GM12864 (cell line): ENCODE data around the gene C1orf174.

ENCODE experiments used
- DNase-seq: peaks from one replicate; pipeline ENCODE4 v3.0.0-alpha.2; 2011; ENCODE audit warnings: low read depth
- H3K4me3 ChIP-seq: 2 replicates; pipeline ENCODE4 v1.5.1; 2011; ENCODE audit warnings: mild to moderate bottlenecking, low read depth, low read length, control low read depth
- CTCF ChIP-seq: IDR thresholded peaks from 2 replicates; pipeline ENCODE4 v1.5.1; 2011; ENCODE audit warnings: low read depth, mild to moderate bottlenecking, moderate library complexity, low read length, control low read depth, inconsistent platforms; ENCODE audit errors: missing control alignments

The C1orf174 gene

DNA sequence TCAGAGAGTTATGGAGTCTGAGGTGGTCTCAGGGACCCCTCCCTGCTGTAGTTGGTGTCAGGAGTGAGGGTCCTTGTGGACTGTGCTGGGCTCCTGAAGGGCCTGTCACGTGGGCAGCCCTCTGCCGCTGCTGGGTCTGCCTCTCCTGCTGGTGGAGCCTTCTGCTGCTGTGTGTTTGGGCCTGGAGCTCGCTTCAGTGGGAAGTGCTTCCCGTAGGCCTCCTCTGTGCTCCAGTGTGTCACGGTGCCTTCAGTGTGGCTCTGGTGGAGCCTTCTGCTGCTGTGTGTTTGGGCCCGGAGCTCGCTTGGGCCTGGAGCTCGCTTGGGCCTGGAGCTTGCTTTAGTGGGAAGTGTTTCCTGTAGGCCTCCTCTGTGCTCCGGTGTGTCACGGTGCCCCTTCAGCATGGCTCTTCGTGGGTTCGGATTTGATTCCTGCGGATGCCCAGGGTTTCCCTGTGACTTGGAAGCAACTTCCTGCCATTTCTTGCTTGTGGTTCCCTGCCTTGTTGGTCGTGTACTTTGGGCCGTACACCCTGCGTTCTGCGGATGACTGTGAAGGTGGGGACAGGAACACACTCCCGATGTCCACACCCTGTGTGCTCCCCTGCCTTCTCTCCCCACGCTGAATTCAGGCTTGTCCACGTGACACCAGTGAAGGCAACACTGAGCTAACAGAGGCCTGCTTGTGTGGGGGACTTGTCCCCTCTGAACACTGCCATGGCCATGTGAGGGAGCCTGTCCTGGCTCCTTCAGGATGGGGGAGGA, 19.5 kb downstream of the C1orf174 start:
- DNase-seq = no peak
- H3K4me3 ChIP-seq = no peak overlapping the region
- no peak for TF ChIP-seq CTCF

- TF ChIP-seq CTCF = no peak
- DNase-seq = no peak
- H3K4me3 ChIP-seq = no peak overlapping the region
These were observed 20.2 kb downstream of the C1orf174 start for GRCh38 chr1:3879787-3880428.

DNA sequence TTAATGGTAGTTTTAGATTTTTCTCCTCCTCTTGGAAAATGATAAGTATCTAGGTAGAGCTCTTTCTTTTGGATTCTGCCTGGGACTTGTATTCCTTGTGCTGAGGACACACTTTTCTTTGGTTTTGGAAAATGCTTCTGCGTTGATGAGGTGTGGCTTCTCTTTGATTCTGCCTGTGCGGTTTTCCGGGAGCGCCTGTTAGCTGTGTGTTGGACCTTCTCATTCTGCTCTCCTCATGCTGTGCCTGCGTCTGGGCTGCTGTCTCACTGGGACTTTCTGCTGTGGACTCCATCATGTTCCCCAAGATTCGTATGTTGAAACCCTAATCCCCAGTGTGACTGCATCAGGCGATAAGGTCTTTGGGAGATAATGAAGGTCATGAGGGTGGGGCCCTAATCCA, 21.0 kb downstream of the C1orf174 start:
- no peak for TF ChIP-seq CTCF
- H3K4me3 ChIP-seq = no peak overlapping the region

GRCh38 chr1:3876716-3877115, 23.4 kb downstream of the C1orf174 start:
- no peak overlapping the region for H3K4me3 ChIP-seq
- TF ChIP-seq CTCF = no peak
- DNase-seq = no peak

More for the DNA sequence above, 21.0 kb downstream of the C1orf174 start:
- DNase-seq = no peak

- TF ChIP-seq CTCF = no peak
- DNase-seq = no peak
- no peak overlapping the region for H3K4me3 ChIP-seq
These were observed 25.3 kb downstream of the C1orf174 start for GRCh38 chr1:3874736-3875135.

DNA sequence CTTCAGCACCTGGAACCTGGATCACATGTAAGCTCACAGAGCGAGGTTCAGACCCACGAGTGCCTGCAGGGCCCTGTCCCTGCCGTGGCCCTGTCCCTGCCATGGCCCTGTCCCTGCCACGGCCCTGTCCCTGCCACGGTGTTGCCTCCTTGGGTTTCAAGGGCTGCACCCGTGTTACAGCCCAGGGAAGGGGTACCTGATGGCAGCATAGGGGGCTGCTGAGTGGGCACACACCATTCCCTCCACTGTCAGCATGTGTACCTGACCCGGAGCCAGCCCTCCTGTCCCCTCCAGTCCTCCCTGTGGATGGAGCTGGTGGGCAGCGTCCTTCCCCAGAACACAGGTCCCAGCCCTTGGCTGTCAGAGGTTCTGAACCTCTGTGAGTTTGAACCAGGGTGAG, 27.5 kb downstream of the C1orf174 start:
- no peak for TF ChIP-seq CTCF
- H3K4me3 ChIP-seq = no peak overlapping the region
- DNase-seq = no peak

DNA sequence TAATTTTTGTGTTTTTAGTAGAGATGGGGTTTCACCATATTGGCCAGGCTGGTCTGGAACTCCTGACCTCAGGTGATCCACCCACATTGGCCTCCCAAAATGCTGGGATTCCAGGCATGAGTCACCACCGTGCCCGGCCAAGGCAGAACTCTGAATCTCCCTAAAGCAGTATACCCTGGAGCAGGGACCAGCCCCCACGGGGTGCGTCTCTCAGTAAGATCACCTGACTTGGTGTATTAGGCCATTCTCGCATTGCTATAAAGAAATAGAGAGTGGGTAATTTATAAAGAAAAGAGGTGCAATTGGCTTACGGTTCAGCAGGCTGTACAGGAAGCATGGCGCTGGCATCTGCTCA, 28.6 kb downstream of the C1orf174 start:
- no peak for DNase-seq
- no peak for TF ChIP-seq CTCF

More for the DNA sequence above, 28.6 kb downstream of the C1orf174 start:
- H3K4me3 ChIP-seq = no peak overlapping the region
